SU-DHL-6 (cell line): ENCODE data around the gene DCTN3.

Experiments used
- EZH2phosphoT487 ChIP-seq: fragments of 200-600 bp; sonication (generic), shearing (Covaris generic); conservative IDR thresholded peaks from 2 replicates; pipeline ENCODE4 v1.6.1; 2018; ENCODE audit warnings: mild to moderate bottlenecking, antibody characterized with exemption, low read length, moderate library complexity, mixed read lengths
- TF ChIP-seq, protein P1 (sequence below): fragments of 200-600 bp; sonication (generic); IDR thresholded peaks from one replicate; pipeline ENCODE4 v1.5.1; 2017; ENCODE audit warnings: antibody characterized with exemption, mild to moderate bottlenecking, low read length, moderate library complexity; ENCODE audit not compliant: insufficient read depth, poor library complexity, severe bottlenecking

DNA sequence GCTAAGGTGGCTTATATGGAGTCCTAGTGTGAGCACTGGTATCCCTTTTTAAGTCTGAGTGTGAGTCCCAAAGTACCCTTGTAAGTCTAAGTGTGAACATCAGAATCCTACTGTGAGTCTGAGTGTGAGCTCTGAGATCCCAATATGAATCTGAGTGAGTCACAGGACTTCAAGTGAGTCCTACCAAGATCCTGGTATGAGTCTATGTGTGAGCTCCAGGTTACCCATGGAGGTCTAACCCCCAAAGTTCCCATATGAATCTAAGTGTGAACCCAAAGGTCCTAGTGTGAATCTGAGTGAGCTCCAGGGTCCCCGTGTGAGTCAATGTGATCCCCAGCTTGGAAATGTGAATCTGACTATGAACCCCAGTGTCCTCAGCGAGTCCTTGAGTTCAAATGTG is 33.0 kb downstream of the DCTN3 start:
- TF ChIP-seq, protein P1, sequence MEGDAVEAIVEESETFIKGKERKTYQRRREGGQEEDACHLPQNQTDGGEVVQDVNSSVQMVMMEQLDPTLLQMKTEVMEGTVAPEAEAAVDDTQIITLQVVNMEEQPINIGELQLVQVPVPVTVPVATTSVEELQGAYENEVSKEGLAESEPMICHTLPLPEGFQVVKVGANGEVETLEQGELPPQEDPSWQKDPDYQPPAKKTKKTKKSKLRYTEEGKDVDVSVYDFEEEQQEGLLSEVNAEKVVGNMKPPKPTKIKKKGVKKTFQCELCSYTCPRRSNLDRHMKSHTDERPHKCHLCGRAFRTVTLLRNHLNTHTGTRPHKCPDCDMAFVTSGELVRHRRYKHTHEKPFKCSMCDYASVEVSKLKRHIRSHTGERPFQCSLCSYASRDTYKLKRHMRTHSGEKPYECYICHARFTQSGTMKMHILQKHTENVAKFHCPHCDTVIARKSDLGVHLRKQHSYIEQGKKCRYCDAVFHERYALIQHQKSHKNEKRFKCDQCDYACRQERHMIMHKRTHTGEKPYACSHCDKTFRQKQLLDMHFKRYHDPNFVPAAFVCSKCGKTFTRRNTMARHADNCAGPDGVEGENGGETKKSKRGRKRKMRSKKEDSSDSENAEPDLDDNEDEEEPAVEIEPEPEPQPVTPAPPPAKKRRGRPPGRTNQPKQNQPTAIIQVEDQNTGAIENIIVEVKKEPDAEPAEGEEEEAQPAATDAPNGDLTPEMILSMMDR, result no peak
- no peak for TF ChIP-seq EZH2phosphoT487
